HG03575 (cell line): ENCODE measurements around the gene TCF4.

Source experiments
- ATAC-seq: cut with Tn5 transposase; IDR thresholded peaks from one replicate; pipeline ENCODE4 v1.9.1; 2021; ENCODE audit not compliant: unreplicated experiment, insufficient number of reproducible peaks, low FRiP score; ENCODE audit errors: extremely low read depth

TCF4 gene

GRCh38 chr18:55268628-55269275 lies 319.2 kb downstream of the TCF4 start:
- ATAC-seq = no peak

- ATAC-seq = peak; percentile 83
Observed at GRCh38 chr18:55268151-55268601, 319.8 kb downstream of the TCF4 start.

- no peak for ATAC-seq
Observed at GRCh38 chr18:55266981-55267380, 321.0 kb downstream of the TCF4 start.

GRCh38 chr18:55265984-55266383 lies 322.0 kb downstream of the TCF4 start:
- ATAC-seq = no peak

- ATAC-seq = no peak
Observed at GRCh38 chr18:55265130-55265675, 322.8 kb downstream of the TCF4 start.

GRCh38 chr18:55264108-55264507 lies 323.9 kb downstream of the TCF4 start:
- no peak for ATAC-seq

- ATAC-seq = no peak
Observed at GRCh38 chr18:55262021-55262560, 325.9 kb downstream of the TCF4 start.

GRCh38 chr18:55261253-55261652 lies 326.7 kb downstream of the TCF4 start:
- no peak for ATAC-seq

- ATAC-seq = no peak
Observed at GRCh38 chr18:55258088-55258487, 329.9 kb downstream of the TCF4 start.

- ATAC-seq = no peak
Observed at GRCh38 chr18:55256929-55257289, 331.1 kb downstream of the TCF4 start.

- no peak for ATAC-seq
Observed at GRCh38 chr18:55256226-55256928, 331.6 kb downstream of the TCF4 start.

- ATAC-seq = no peak
Observed at GRCh38 chr18:55253814-55254213, 334.2 kb downstream of the TCF4 start.

- peak; percentile 32 for ATAC-seq
Observed at GRCh38 chr18:55252901-55253300, 335.1 kb downstream of the TCF4 start.

GRCh38 chr18:55252053-55252675 lies 335.8 kb downstream of the TCF4 start:
- no peak for ATAC-seq

GRCh38 chr18:55251254-55251971 lies 336.6 kb downstream of the TCF4 start:
- ATAC-seq = no peak

- peak; percentile 25 for ATAC-seq
Observed at GRCh38 chr18:55250768-55251173, 337.2 kb downstream of the TCF4 start.

GRCh38 chr18:55249550-55249949 lies 338.4 kb downstream of the TCF4 start:
- no peak for ATAC-seq

GRCh38 chr18:55248495-55248894 lies 339.5 kb downstream of the TCF4 start:
- ATAC-seq = no peak

GRCh38 chr18:55247032-55247431 lies 341.0 kb downstream of the TCF4 start:
- no peak for ATAC-seq
